Measurements from ENCODE around the gene CEP350. TPM values are rescaled to one million over a fixed set of nuclear protein-coding genes. Genes with fewer than 3 reads are reported as not detected.

The CEP350 gene
- total and polyA plus RNA-seq, 7 experiments from 2014 or later: 39.1 to 90.1 (median 64.0) TPM

GRCh38 chr1:179929955-179930798 is 24.4 kb upstream of the CEP350 start:
- Mint-ChIP-seq H3K9me3 (peaks cover 0 to 2% (median 0%) of the 10 kb centered on the region in 11 donors), H3K36me3 (peaks cover 0 to 3% (median 0%) of the 10 kb centered on the region in 5 donors), H3K27ac (no peak overlapping the region), H3K27me3 (peaks cover 0 to 24% (median 6%) of the 10 kb centered on the region in 5 donors), H3K4me1 (no peaks in the 10 kb centered on the region), H3K4me3 (no peak overlapping the region)
- Histone ChIP-seq H3K4me1 (ENCODE audit: control insufficient read depth in 2 of 2, insufficient read depth in 2 of 2, low read length in 2 of 2) (no peaks in the 10 kb centered on the region), H3K27ac (ENCODE audit: low read depth, low read length) (no peak overlapping the region), H3K36me3 (ENCODE audit: control insufficient read depth in 2 of 3, insufficient read depth in 3 of 3, low read length in 3 of 3) (no peaks in the 10 kb centered on the region), H3K4me3 (ENCODE audit: low read length) (no peak overlapping the region), H3K27me3 (ENCODE audit: control insufficient read depth in 2 of 2, insufficient read depth in 2 of 2, low read length in 2 of 2) (no peaks in the 10 kb centered on the region), H3K9me3 (ENCODE audit: control insufficient read depth in 2 of 3, low read length in 3 of 3) (no peaks in the 10 kb centered on the region)
- intact Hi-C loops (cut with micrococcal nuclease): no loop called here
- ChIA-PET CTCF (no interaction called here), POLR2A (no interaction called here)
- no peak for DNase-seq
- no peak for ATAC-seq

GRCh38 chr1:179930867-179931266 is 23.7 kb upstream of the CEP350 start:
- Mint-ChIP-seq H3K9me3 (peaks cover 0 to 2% (median 0%) of the 10 kb centered on the region in 11 donors), H3K27me3 (peaks cover 0 to 25% (median 6%) of the 10 kb centered on the region in 5 donors), H3K36me3 (no peaks in the 10 kb centered on the region), H3K27ac (no peak overlapping the region), H3K4me3 (no peak overlapping the region), H3K4me1 (no peaks in the 10 kb centered on the region)
- intact Hi-C loops (cut with micrococcal nuclease): no loop called here
- Histone ChIP-seq H3K4me3 (ENCODE audit: low read length) (no peak overlapping the region), H3K9me3 (ENCODE audit: control insufficient read depth in 2 of 3, low read length in 3 of 3) (no peaks in the 10 kb centered on the region), H3K27me3 (ENCODE audit: control insufficient read depth in 2 of 2, insufficient read depth in 2 of 2, low read length in 2 of 2) (no peaks in the 10 kb centered on the region), H3K4me1 (ENCODE audit: control insufficient read depth in 2 of 2, insufficient read depth in 2 of 2, low read length in 2 of 2) (no peaks in the 10 kb centered on the region), H3K27ac (ENCODE audit: low read depth, low read length) (no peak overlapping the region), H3K36me3 (ENCODE audit: control insufficient read depth in 2 of 3, insufficient read depth in 3 of 3, low read length in 3 of 3) (no peaks in the 10 kb centered on the region)
- DNase-seq (no peak), ATAC-seq (no peak)
- POLR2A ChIA-PET: interaction anchor here (1.1 kb wide), 1 partner anchor 9 kb away, joined by 3 read pairs; no protein-coding TSS in a partner anchor
- CTCF ChIA-PET: no interaction called here

DNA sequence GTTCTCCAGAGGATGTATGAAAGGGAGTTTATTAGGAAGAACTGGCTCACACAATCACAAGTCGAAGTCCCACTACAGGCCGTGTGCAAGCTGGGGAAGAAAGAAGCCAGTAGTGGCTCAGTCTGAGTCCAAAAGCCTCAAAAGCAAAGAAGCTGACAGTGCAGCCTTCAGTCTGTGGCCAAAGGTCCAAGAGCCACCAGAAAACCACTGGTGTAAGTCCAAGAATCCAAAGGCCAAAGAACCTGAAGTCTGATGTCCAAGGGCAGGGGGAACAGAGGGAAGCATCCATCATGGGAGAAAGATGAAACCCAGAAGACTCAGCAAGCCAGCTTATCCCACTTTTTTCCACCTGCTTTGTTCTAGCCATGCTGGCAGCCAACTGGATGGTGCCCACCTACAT is 21.4 kb upstream of the CEP350 start:
- H3K4me1 Mint-ChIP-seq: peaks cover 0 to 2% (median 0%) of the 10 kb centered on the region in 7 donors
- no peaks in the 10 kb centered on the region for H3K9me3 Mint-ChIP-seq
- H3K27me3 Mint-ChIP-seq: peaks cover 0 to 43% (median 7%) of the 10 kb centered on the region in 5 donors
- Histone ChIP-seq H3K4me3 (ENCODE audit: low read length) (no peak overlapping the region), H3K9me3 (ENCODE audit: control insufficient read depth in 2 of 3, low read length in 3 of 3) (no peaks in the 10 kb centered on the region), H3K27me3 (ENCODE audit: control insufficient read depth in 2 of 2, insufficient read depth in 2 of 2, low read length in 2 of 2) (peaks cover 0 to 4% of the 10 kb centered on the region in 2 donors), H3K36me3 (ENCODE audit: control insufficient read depth in 2 of 3, insufficient read depth in 3 of 3, low read length in 3 of 3) (no peaks in the 10 kb centered on the region), H3K4me1 (ENCODE audit: control insufficient read depth in 2 of 2, insufficient read depth in 2 of 2, low read length in 2 of 2) (no peaks in the 10 kb centered on the region), H3K27ac (ENCODE audit: low read depth, low read length) (no peak overlapping the region)
- ChIA-PET CTCF (interaction anchor here (0.6 kb wide), 1 partner anchor 36 kb away, joined by 3 read pairs; no protein-coding TSS in a partner anchor), POLR2A (interaction anchor here (0.7 kb wide), 1 partner anchor 29 kb away, joined by 3 read pairs; no protein-coding TSS in a partner anchor)
- ATAC-seq (no peak), DNase-seq (no peak)
- H3K27ac Mint-ChIP-seq: no peak overlapping the region
- intact Hi-C loops (cut with micrococcal nuclease): no loop called here
- H3K4me3 Mint-ChIP-seq: no peak overlapping the region
- H3K36me3 Mint-ChIP-seq: no peaks in the 10 kb centered on the region

- Mint-ChIP-seq H3K36me3 (no peaks in the 10 kb centered on the region), H3K27ac (no peak overlapping the region), H3K27me3 (peaks cover 0 to 54% (median 7%) of the 10 kb centered on the region in 5 donors), H3K9me3 (no peaks in the 10 kb centered on the region), H3K4me1 (peaks cover 0 to 2% (median 0%) of the 10 kb centered on the region in 7 donors), H3K4me3 (no peak overlapping the region)
- ChIA-PET POLR2A (interaction anchor here (0.8 to 1.0 kb wide), 2 partner anchors 14 to 219 kb away, joined by 3 to 4 read pairs; no protein-coding TSS in a partner anchor), CTCF (no interaction called here)
- Histone ChIP-seq H3K4me1 (ENCODE audit: control insufficient read depth in 2 of 2, insufficient read depth in 2 of 2, low read length in 2 of 2) (no peaks in the 10 kb centered on the region), H3K27ac (ENCODE audit: low read depth, low read length) (no peak overlapping the region), H3K36me3 (ENCODE audit: control insufficient read depth in 2 of 3, insufficient read depth in 3 of 3, low read length in 3 of 3) (no peaks in the 10 kb centered on the region), H3K4me3 (ENCODE audit: low read length) (no peak overlapping the region), H3K9me3 (ENCODE audit: control insufficient read depth in 2 of 3, low read length in 3 of 3) (no peaks in the 10 kb centered on the region), H3K27me3 (ENCODE audit: control insufficient read depth in 2 of 2, insufficient read depth in 2 of 2, low read length in 2 of 2) (peaks cover 0 to 4% of the 10 kb centered on the region in 2 donors)
- intact Hi-C loops (cut with micrococcal nuclease): no loop called here
- ATAC-seq (no peak), DNase-seq (no peak)
Measured at GRCh38 chr1:179935909-179936496, 18.6 kb upstream of the CEP350 start.

GRCh38 chr1:179937668-179938254 is 16.8 kb upstream of the CEP350 start:
- Histone ChIP-seq H3K4me1 (ENCODE audit: control insufficient read depth in 2 of 2, insufficient read depth in 2 of 2, low read length in 2 of 2) (no peaks in the 10 kb centered on the region), H3K9me3 (ENCODE audit: control insufficient read depth in 2 of 3, low read length in 3 of 3) (no peaks in the 10 kb centered on the region), H3K27ac (ENCODE audit: low read depth, low read length) (no peak overlapping the region), H3K4me3 (ENCODE audit: low read length) (no peak overlapping the region), H3K27me3 (ENCODE audit: control insufficient read depth in 2 of 2, insufficient read depth in 2 of 2, low read length in 2 of 2) (peaks cover 0 to 4% of the 10 kb centered on the region in 2 donors), H3K36me3 (ENCODE audit: control insufficient read depth in 2 of 3, insufficient read depth in 3 of 3, low read length in 3 of 3) (no peaks in the 10 kb centered on the region)
- Mint-ChIP-seq H3K36me3 (no peaks in the 10 kb centered on the region), H3K4me3 (no peak overlapping the region), H3K4me1 (peaks cover 0 to 2% (median 0%) of the 10 kb centered on the region in 7 donors), H3K27me3 (peaks cover 0 to 50% (median 7%) of the 10 kb centered on the region in 5 donors), H3K27ac (no peak overlapping the region), H3K9me3 (no peaks in the 10 kb centered on the region)
- ChIA-PET POLR2A (interaction anchor here (0.7 kb wide), 1 partner anchor 77 kb away, joined by 3 read pairs; no protein-coding TSS in a partner anchor), CTCF (no interaction called here)
- DNase-seq (no peak), ATAC-seq (no peak)
- intact Hi-C loops (cut with micrococcal nuclease): no loop called here

DNA sequence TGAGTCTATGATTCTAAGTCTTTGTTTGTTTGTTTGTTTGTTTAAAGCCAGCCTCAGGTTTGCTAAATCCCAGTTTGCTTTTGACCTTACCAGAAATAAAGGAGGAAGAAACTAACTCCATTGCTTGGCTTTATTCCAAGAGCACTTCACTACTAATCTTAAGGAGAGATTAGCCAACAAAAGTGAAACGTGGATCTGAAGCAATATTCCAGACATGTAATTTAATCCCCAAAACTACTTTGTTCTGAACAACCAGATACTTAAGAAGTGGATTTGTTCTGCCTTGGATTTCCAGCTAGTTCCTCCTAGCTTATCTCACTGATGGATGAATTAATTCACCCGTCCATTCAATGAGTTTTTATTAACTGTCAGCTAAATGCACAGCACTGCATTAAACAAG is 15.9 kb upstream of the CEP350 start:
- CTCF ChIA-PET: no interaction called here
- POLR2A ChIA-PET: no interaction called here
- H3K36me3 Mint-ChIP-seq: no peaks in the 10 kb centered on the region

More for the DNA sequence above, 15.9 kb upstream of the CEP350 start:
- Mint-ChIP-seq H3K4me1 (peaks cover 0 to 2% (median 0%) of the 10 kb centered on the region in 7 donors), H3K27ac (no peak overlapping the region), H3K27me3 (peaks cover 0 to 42% (median 6%) of the 10 kb centered on the region in 5 donors), H3K4me3 (no peak overlapping the region), H3K9me3 (no peaks in the 10 kb centered on the region)
- Histone ChIP-seq H3K4me1 (ENCODE audit: control insufficient read depth in 2 of 2, insufficient read depth in 2 of 2, low read length in 2 of 2) (no peaks in the 10 kb centered on the region), H3K9me3 (ENCODE audit: control insufficient read depth in 2 of 3, low read length in 3 of 3) (no peaks in the 10 kb centered on the region), H3K27me3 (ENCODE audit: control insufficient read depth in 2 of 2, insufficient read depth in 2 of 2, low read length in 2 of 2) (peaks cover 0 to 4% of the 10 kb centered on the region in 2 donors), H3K36me3 (ENCODE audit: control insufficient read depth in 2 of 3, insufficient read depth in 3 of 3, low read length in 3 of 3) (no peaks in the 10 kb centered on the region), H3K27ac (ENCODE audit: low read depth, low read length) (no peak overlapping the region), H3K4me3 (ENCODE audit: low read length) (no peak overlapping the region)
- intact Hi-C loops (cut with micrococcal nuclease): no loop called here
- no peak for DNase-seq
- no peak for ATAC-seq

Data from naive thymus-derived CD4-positive, alpha-beta T cell (primary cell).